ENCODE measurements around the gene MUCL3. TPM values are rescaled to one million over a fixed set of nuclear protein-coding genes. Genes with fewer than 3 reads are reported as not detected.
"Not testable (repeated sequence)": the region's sequence is repeated elsewhere in the genome, so short reads cannot be mapped to it uniquely, and the experiment has no call there.

The MUCL3 gene
- total RNA-seq, 2 donors from 2014 or later, result not detected

- H3K36me3 Mint-ChIP-seq (ENCODE audit: low read depth); H3K9me3 Mint-ChIP-seq; H3K4me3 Mint-ChIP-seq; H3K27me3 Mint-ChIP-seq; H3K27ac Mint-ChIP-seq; H3K4me1 Mint-ChIP-seq; ATAC-seq (replicated peaks): not testable (repeated sequence)
These were observed 38.6 kb upstream of the MUCL3 start for GRCh38 chr6:30902196-30902595.

- H3K4me1 Mint-ChIP-seq, result peaks cover 6% of the 10 kb centered on the region
- H3K27ac Mint-ChIP-seq, result no peak overlapping the region
- no peaks in the 10 kb centered on the region for H3K27me3 Mint-ChIP-seq
- H3K36me3 Mint-ChIP-seq (ENCODE audit: low read depth), result peaks cover 5% of the 10 kb centered on the region
- no peaks in the 10 kb centered on the region for H3K9me3 Mint-ChIP-seq
- H3K4me3 Mint-ChIP-seq, result no peak overlapping the region
- ATAC-seq (replicated peaks), result no peak
These were observed 38.1 kb upstream of the MUCL3 start for GRCh38 chr6:30902709-30903108.

- peaks cover 11% of the 10 kb centered on the region for H3K4me1 Mint-ChIP-seq
- no peak overlapping the region for H3K4me3 Mint-ChIP-seq
- H3K27me3 Mint-ChIP-seq, result no peaks in the 10 kb centered on the region
- ATAC-seq (replicated peaks), result no peak
- H3K9me3 Mint-ChIP-seq, result no peaks in the 10 kb centered on the region
- no peak overlapping the region for H3K27ac Mint-ChIP-seq
- peaks cover 9% of the 10 kb centered on the region for H3K36me3 Mint-ChIP-seq (ENCODE audit: low read depth)
These were observed 37.5 kb upstream of the MUCL3 start for GRCh38 chr6:30903236-30903635.

- Mint-ChIP-seq H3K36me3 (ENCODE audit: low read depth) (peaks cover 36% of the 10 kb centered on the region), H3K4me1 (peaks cover 20% of the 10 kb centered on the region), H3K27ac (peak overlapping the region; percentile 94), H3K4me3 (peak overlapping the region; percentile 98)
- ATAC-seq (replicated peaks); H3K9me3 Mint-ChIP-seq; H3K27me3 Mint-ChIP-seq: not testable (repeated sequence)
These were observed 33.4 kb upstream of the MUCL3 start for GRCh38 chr6:30907290-30907757.

- peak; percentile 99 for ATAC-seq (replicated peaks)
- no peaks in the 10 kb centered on the region for H3K9me3 Mint-ChIP-seq
- no peaks in the 10 kb centered on the region for H3K27me3 Mint-ChIP-seq
- H3K36me3 Mint-ChIP-seq (ENCODE audit: low read depth), result peaks cover 43% of the 10 kb centered on the region
- H3K4me3 Mint-ChIP-seq, result peak within 1 kb of the TSS; percentile 98
- peak within 1 kb of the TSS; percentile 94 for H3K27ac Mint-ChIP-seq
- H3K4me1 Mint-ChIP-seq, result peaks cover 14% of the 10 kb centered on the region
These were observed 32.8 kb upstream of the MUCL3 start, which contains the start of gene GTF2H4 for GRCh38 chr6:30907758-30908591. GTF2H4 (plus strand) TSS chr6:30908207.

GRCh38 chr6:30908700-30909099, 32.1 kb upstream of the MUCL3 start:
- ATAC-seq (replicated peaks), result no peak
- Mint-ChIP-seq H3K4me3 (peak overlapping the region; percentile 98), H3K27ac (peak overlapping the region; percentile 94), H3K36me3 (ENCODE audit: low read depth) (peaks cover 50% of the 10 kb centered on the region), H3K9me3 (no peaks in the 10 kb centered on the region), H3K27me3 (no peaks in the 10 kb centered on the region), H3K4me1 (peaks cover 14% of the 10 kb centered on the region)

GRCh38 chr6:30910473-30910872, 30.3 kb upstream of the MUCL3 start:
- peak overlapping the region; percentile 20 for H3K27ac Mint-ChIP-seq
- peaks cover 17% of the 10 kb centered on the region for H3K4me1 Mint-ChIP-seq
- not testable (repeated sequence) for H3K9me3 Mint-ChIP-seq; ATAC-seq (replicated peaks); H3K4me3 Mint-ChIP-seq; H3K27me3 Mint-ChIP-seq
- H3K36me3 Mint-ChIP-seq (ENCODE audit: low read depth), result peaks cover 59% of the 10 kb centered on the region

- H3K4me3 Mint-ChIP-seq, result peak overlapping the region; percentile 94
- no peak overlapping the region for H3K27ac Mint-ChIP-seq
- no peaks in the 10 kb centered on the region for H3K9me3 Mint-ChIP-seq
- peaks cover 24% of the 10 kb centered on the region for H3K4me1 Mint-ChIP-seq
- H3K27me3 Mint-ChIP-seq, result no peaks in the 10 kb centered on the region
- H3K36me3 Mint-ChIP-seq (ENCODE audit: low read depth), result peaks cover 83% of the 10 kb centered on the region
- ATAC-seq (replicated peaks), result no peak
These were observed 27.8 kb upstream of the MUCL3 start for GRCh38 chr6:30912746-30913520.

GRCh38 chr6:30913721-30914075, 27.1 kb upstream of the MUCL3 start:
- Mint-ChIP-seq H3K4me3 (peak overlapping the region; percentile 94), H3K27ac (peak overlapping the region; percentile 93), H3K9me3 (no peaks in the 10 kb centered on the region), H3K4me1 (peaks cover 16% of the 10 kb centered on the region), H3K36me3 (ENCODE audit: low read depth) (peaks cover 83% of the 10 kb centered on the region), H3K27me3 (no peaks in the 10 kb centered on the region)
- no peak for ATAC-seq (replicated peaks)

GRCh38 chr6:30914076-30914853, 26.5 kb upstream of the MUCL3 start, which contains the start of gene VARS2:
VARS2 (plus strand) TSS chr6:30914238; CDS start chr6:30914837, 599 bp downstream.
- Mint-ChIP-seq H3K9me3 (no peaks in the 10 kb centered on the region), H3K27ac (peak within 1 kb of the TSS; percentile 93), H3K27me3 (no peaks in the 10 kb centered on the region), H3K4me3 (peak within 1 kb of the TSS; percentile 94), H3K4me1 (peaks cover 12% of the 10 kb centered on the region), H3K36me3 (ENCODE audit: low read depth) (peaks cover 87% of the 10 kb centered on the region)
- ATAC-seq (replicated peaks), result peak; percentile 97

- H3K4me3 Mint-ChIP-seq, result peak overlapping the region; percentile 94
- no peak for ATAC-seq (replicated peaks)
- peak overlapping the region; percentile 93 for H3K27ac Mint-ChIP-seq
- H3K36me3 Mint-ChIP-seq (ENCODE audit: low read depth), result peaks cover 90% of the 10 kb centered on the region
- H3K27me3 Mint-ChIP-seq, result no peaks in the 10 kb centered on the region
- no peaks in the 10 kb centered on the region for H3K9me3 Mint-ChIP-seq
- H3K4me1 Mint-ChIP-seq, result peaks cover 12% of the 10 kb centered on the region
These were observed 25.8 kb upstream of the MUCL3 start for GRCh38 chr6:30914854-30915590.

- Mint-ChIP-seq H3K27me3 (no peaks in the 10 kb centered on the region), H3K27ac (peak overlapping the region; percentile 93), H3K4me1 (peaks cover 12% of the 10 kb centered on the region), H3K4me3 (peak overlapping the region; percentile 94), H3K9me3 (no peaks in the 10 kb centered on the region), H3K36me3 (ENCODE audit: low read depth) (peaks cover 92% of the 10 kb centered on the region)
- ATAC-seq (replicated peaks), result no peak
These were observed 25.2 kb upstream of the MUCL3 start for GRCh38 chr6:30915591-30915946.

GRCh38 chr6:30917041-30917440, 23.7 kb upstream of the MUCL3 start:
- no peak overlapping the region for H3K4me3 Mint-ChIP-seq
- H3K9me3 Mint-ChIP-seq, result no peaks in the 10 kb centered on the region
- peaks cover 92% of the 10 kb centered on the region for H3K36me3 Mint-ChIP-seq (ENCODE audit: low read depth)
- no peak for ATAC-seq (replicated peaks)
- peaks cover 12% of the 10 kb centered on the region for H3K4me1 Mint-ChIP-seq
- no peaks in the 10 kb centered on the region for H3K27me3 Mint-ChIP-seq
- peak overlapping the region; percentile 23 for H3K27ac Mint-ChIP-seq

- no peak for ATAC-seq (replicated peaks)
- Mint-ChIP-seq H3K4me1 (peaks cover 12% of the 10 kb centered on the region), H3K27me3 (no peaks in the 10 kb centered on the region), H3K36me3 (ENCODE audit: low read depth) (peaks cover 92% of the 10 kb centered on the region), H3K27ac (peak overlapping the region; percentile 22), H3K4me3 (no peak overlapping the region), H3K9me3 (no peaks in the 10 kb centered on the region)
These were observed 23.3 kb upstream of the MUCL3 start for GRCh38 chr6:30917487-30917886.

Data from activated T-helper 17 cell treated with anti-CD3 and anti-CD28 coated beads, Interleukin-2, amount 50 U/mL, for 72 hours (primary cell).